CD8-positive, alpha-beta memory T cell (primary cell): ENCODE measurements around the gene CAVIN4. TPM values are rescaled to one million over a fixed set of nuclear protein-coding genes. Genes with fewer than 3 reads are reported as not detected.

Experiments used
- CTCF ChIA-PET: fragments of 350-600 bp; sonication (Branson Sonifier 250); formaldehyde crosslinking; loops from one replicate; lab custom pipeline; 2021; ENCODE audit warnings: antibody characterized with exemption; lab: Charles Lee
- POLR2A ChIA-PET: fragments of 350-600 bp; sonication (Branson Sonifier 250); formaldehyde crosslinking; loops from one replicate; lab custom pipeline; 2021; ENCODE audit warnings: antibody characterized with exemption; lab: Charles Lee
- DNase-seq, 5 donors: peaks; one replicate each; pipeline versions ENCODE4 v3.0.0 to v3.0.0-alpha.2; 2020 to 2022; ENCODE audit warnings: mixed read lengths in 1 of 5
- H3K27ac ChIP-seq: one replicate; pipeline ENCODE4 v1.7.0; 2013; ENCODE audit warnings: low read depth, mild to moderate bottlenecking, low read length, moderate library complexity
- H3K27me3 ChIP-seq: 2 replicates; pipeline ENCODE4 v1.7.0; 2013; ENCODE audit warnings: low read length, mild to moderate bottlenecking; ENCODE audit not compliant: insufficient read depth, poor library complexity, severe bottlenecking
- H3K36me3 ChIP-seq: 2 replicates; pipeline ENCODE4 v1.7.0; 2013; ENCODE audit warnings: mild to moderate bottlenecking, low read length, moderate library complexity; ENCODE audit not compliant: insufficient read depth
- H3K4me1 ChIP-seq: 2 replicates; pipeline ENCODE4 v1.7.0; 2013; ENCODE audit warnings: mild to moderate bottlenecking, low read length, moderate library complexity; ENCODE audit not compliant: insufficient read depth
- H3K4me3 ChIP-seq: 2 replicates; pipeline ENCODE4 v1.7.0; 2013; ENCODE audit warnings: mild to moderate bottlenecking, low read length
- H3K9me3 ChIP-seq: 2 replicates; pipeline ENCODE4 v1.7.0; 2013; ENCODE audit warnings: mild to moderate bottlenecking, low read length
- H3K27ac Mint-ChIP-seq, 8 donors: one replicate each; pipeline ENCODE4 v1.8.0; 2020 to 2021; ENCODE audit warnings: mixed read lengths in 8 of 8, mild to moderate bottlenecking in 6 of 8, inconsistent platforms in 3 of 8, moderate library complexity in 3 of 8
- H3K27me3 Mint-ChIP-seq, 2 donors: one replicate each; pipeline ENCODE4 v1.8.0; 2020 to 2021; ENCODE audit warnings: mixed read lengths in 2 of 2, mild to moderate bottlenecking in 1 of 2, moderate library complexity in 1 of 2
- H3K36me3 Mint-ChIP-seq, 3 donors: one replicate each; pipeline ENCODE4 v1.8.0; 2020 to 2021; ENCODE audit warnings: mixed read lengths in 3 of 3, inconsistent platforms in 1 of 3, mild to moderate bottlenecking in 1 of 3
- H3K4me1 Mint-ChIP-seq, 3 donors: one replicate each; pipeline ENCODE4 v1.8.0; 2020 to 2021; ENCODE audit warnings: mixed read lengths in 3 of 3, inconsistent platforms in 1 of 3, mild to moderate bottlenecking in 1 of 3
- H3K4me3 Mint-ChIP-seq, 7 donors: one replicate each; pipeline ENCODE4 v1.8.0; 2020 to 2021; ENCODE audit warnings: mixed read lengths in 7 of 7, mild to moderate bottlenecking in 6 of 7, moderate library complexity in 4 of 7, inconsistent platforms in 2 of 7
- H3K9me3 Mint-ChIP-seq, 5 donors: one replicate each; pipeline ENCODE4 v1.8.0; 2020 to 2022; ENCODE audit warnings: mixed read lengths in 5 of 5, mild to moderate bottlenecking in 3 of 5, moderate library complexity in 2 of 5, inconsistent platforms in 1 of 5
- polyA plus RNA-seq: library from polyadenylated mRNA; unstranded; fragments of 300-500 nt; fragmentation: Illumina TruSeq; gene quantifications from one replicate; pipeline ENCODE4 v1.2.3, GENCODE V29; 2021
- total RNA-seq, 2 experiments: library from RNA; stranded (reverse); gene quantifications; one replicate each; pipeline ENCODE4 v1.2.3, GENCODE V29; 2021

Gene CAVIN4
- total and polyA plus RNA-seq, 3 experiments from 2014 or later: 0.20 to 0.26 TPM; not detected in 1

GRCh38 chr9:100591639-100592412 is 13.9 kb downstream of the CAVIN4 start:
- no peaks in the 10 kb centered on the region for H3K9me3 Mint-ChIP-seq

GRCh38 chr9:100595391-100596199 is 17.7 kb downstream of the CAVIN4 start:
- Histone ChIP-seq H3K36me3 (no peaks in the 10 kb centered on the region), H3K4me1 (peaks cover 9% of the 10 kb centered on the region), H3K27me3 (no peaks in the 10 kb centered on the region), H3K9me3 (no peaks in the 10 kb centered on the region), H3K27ac (no peak overlapping the region), H3K4me3 (no peak overlapping the region)
- H3K27me3 Mint-ChIP-seq: peaks cover 0 to 4% of the 10 kb centered on the region in 2 donors
- peak in 2 of 5 donors; percentile 28 to 31 for DNase-seq
- ChIA-PET CTCF (interaction anchor here (0.8 to 2.3 kb wide), 4 partner anchors 9 to 716 kb away, joined by 3 to 9 read pairs (median 3); no protein-coding TSS in a partner anchor), POLR2A (no interaction called here)
- peak overlapping the region in 5 of 8 donors; percentile 17 to 68 (median 55) for H3K27ac Mint-ChIP-seq
- H3K4me3 Mint-ChIP-seq: peak overlapping the region in 1 of 7 donors; percentile 74
- no peaks in the 10 kb centered on the region for H3K36me3 Mint-ChIP-seq
- peaks cover 18 to 35% (median 21%) of the 10 kb centered on the region in 3 donors for H3K4me1 Mint-ChIP-seq
- H3K9me3 Mint-ChIP-seq: no peaks in the 10 kb centered on the region

More at GRCh38 chr9:100591639-100592412, 13.9 kb downstream of the CAVIN4 start:
- Histone ChIP-seq H3K36me3 (no peaks in the 10 kb centered on the region), H3K27ac (no peak overlapping the region), H3K9me3 (no peaks in the 10 kb centered on the region), H3K4me3 (no peak overlapping the region), H3K4me1 (no peaks in the 10 kb centered on the region), H3K27me3 (no peaks in the 10 kb centered on the region)
- H3K27ac Mint-ChIP-seq: no peak overlapping the region
- ChIA-PET CTCF (interaction anchor here (1.7 kb wide), 1 partner anchor 10 kb away, joined by 5 read pairs; no protein-coding TSS in a partner anchor), POLR2A (no interaction called here)
- DNase-seq: no peak
- H3K27me3 Mint-ChIP-seq: peaks cover 0 to 4% of the 10 kb centered on the region in 2 donors
- H3K36me3 Mint-ChIP-seq: no peaks in the 10 kb centered on the region
- peaks cover 3 to 10% (median 5%) of the 10 kb centered on the region in 3 donors for H3K4me1 Mint-ChIP-seq
- no peak overlapping the region for H3K4me3 Mint-ChIP-seq

GRCh38 chr9:100597236-100597635 is 19.4 kb downstream of the CAVIN4 start:
- H3K9me3 Mint-ChIP-seq: no peaks in the 10 kb centered on the region
- peaks cover 9% of the 10 kb centered on the region for H3K4me1 ChIP-seq
- H3K4me3 Mint-ChIP-seq: peak overlapping the region in 2 of 7 donors; percentile 32 to 84
- H3K27me3 Mint-ChIP-seq: peaks cover 0 to 3% of the 10 kb centered on the region in 2 donors
- H3K9me3 ChIP-seq: no peaks in the 10 kb centered on the region
- H3K27me3 ChIP-seq: no peaks in the 10 kb centered on the region
- no peak for DNase-seq
- peak overlapping the region in 6 of 8 donors; percentile 23 to 86 (median 46) for H3K27ac Mint-ChIP-seq
- no peak overlapping the region for H3K27ac ChIP-seq
- H3K4me3 ChIP-seq: no peak overlapping the region
- H3K36me3 ChIP-seq: no peaks in the 10 kb centered on the region
- ChIA-PET CTCF (interaction anchor here (2.3 kb wide), 1 partner anchor 11 kb away, joined by 9 read pairs; no protein-coding TSS in a partner anchor), POLR2A (no interaction called here)
- H3K4me1 Mint-ChIP-seq: peaks cover 18 to 35% (median 21%) of the 10 kb centered on the region in 3 donors
- peaks cover 0 to 2% (median 0%) of the 10 kb centered on the region in 3 donors for H3K36me3 Mint-ChIP-seq

- H3K27me3 Mint-ChIP-seq: peaks cover 0 to 2% of the 10 kb centered on the region in 2 donors
- H3K27ac ChIP-seq: no peak overlapping the region
- H3K9me3 ChIP-seq: no peaks in the 10 kb centered on the region
- H3K27ac Mint-ChIP-seq: peak overlapping the region in 7 of 8 donors; percentile 37 to 86 (median 60)
- H3K4me3 Mint-ChIP-seq: peak overlapping the region; percentile 67 to 88 (median 76)
- no peaks in the 10 kb centered on the region for H3K9me3 Mint-ChIP-seq
- peaks cover 9% of the 10 kb centered on the region for H3K4me1 ChIP-seq
- peaks cover 18 to 35% (median 21%) of the 10 kb centered on the region in 3 donors for H3K4me1 Mint-ChIP-seq
- H3K27me3 ChIP-seq: no peaks in the 10 kb centered on the region
- peak; percentile 68 to 85 (median 79) for DNase-seq
- H3K36me3 Mint-ChIP-seq: peaks cover 0 to 2% (median 0%) of the 10 kb centered on the region in 3 donors
- H3K4me3 ChIP-seq: peak overlapping the region; percentile 86
- no peaks in the 10 kb centered on the region for H3K36me3 ChIP-seq
- ChIA-PET CTCF (no interaction called here), POLR2A (no interaction called here)
Observed at GRCh38 chr9:100598641-100599145, 20.8 kb downstream of the CAVIN4 start.

GRCh38 chr9:100600521-100601079 is 22.7 kb downstream of the CAVIN4 start:
- peaks cover 18 to 35% (median 21%) of the 10 kb centered on the region in 3 donors for H3K4me1 Mint-ChIP-seq
- POLR2A ChIA-PET: no interaction called here
- H3K36me3 Mint-ChIP-seq: peaks cover 0 to 2% (median 0%) of the 10 kb centered on the region in 3 donors

GRCh38 chr9:100601216-100601615 is 23.3 kb downstream of the CAVIN4 start:
- Histone ChIP-seq H3K27me3 (no peaks in the 10 kb centered on the region), H3K4me3 (no peak overlapping the region), H3K36me3 (no peaks in the 10 kb centered on the region), H3K4me1 (peaks cover 9% of the 10 kb centered on the region), H3K9me3 (no peaks in the 10 kb centered on the region), H3K27ac (no peak overlapping the region)
- Mint-ChIP-seq H3K27ac (no peak overlapping the region), H3K27me3 (no peaks in the 10 kb centered on the region), H3K36me3 (peaks cover 0 to 2% (median 0%) of the 10 kb centered on the region in 3 donors), H3K4me1 (peaks cover 15 to 30% (median 21%) of the 10 kb centered on the region in 3 donors), H3K4me3 (peak overlapping the region in 3 of 7 donors; percentile 10 to 63 (median 18)), H3K9me3 (no peaks in the 10 kb centered on the region)
- peak in 1 of 5 donors; percentile 22 for DNase-seq
- ChIA-PET POLR2A (no interaction called here), CTCF (interaction anchor here (1.1 to 2.1 kb wide), 4 partner anchors 9 to 711 kb away, joined by 3 to 7 read pairs (median 4); no protein-coding TSS in a partner anchor)

More at GRCh38 chr9:100600521-100601079, 22.7 kb downstream of the CAVIN4 start:
- Histone ChIP-seq H3K9me3 (no peaks in the 10 kb centered on the region), H3K4me1 (peaks cover 9% of the 10 kb centered on the region), H3K27ac (no peak overlapping the region), H3K27me3 (no peaks in the 10 kb centered on the region), H3K36me3 (no peaks in the 10 kb centered on the region), H3K4me3 (no peak overlapping the region)
- peak overlapping the region in 3 of 7 donors; percentile 10 to 63 (median 18) for H3K4me3 Mint-ChIP-seq
- H3K27me3 Mint-ChIP-seq: no peaks in the 10 kb centered on the region
- no peak overlapping the region for H3K27ac Mint-ChIP-seq
- DNase-seq: no peak
- no peaks in the 10 kb centered on the region for H3K9me3 Mint-ChIP-seq
- CTCF ChIA-PET: interaction anchor here (1.1 to 2.1 kb wide), 2 partner anchors 11 to 488 kb away, joined by 3 to 7 read pairs; no protein-coding TSS in a partner anchor

- CTCF ChIA-PET: interaction anchor here (1.4 to 2.1 kb wide), 3 partner anchors 10 to 709 kb away, joined by 4 to 7 read pairs (median 5); no protein-coding TSS in a partner anchor
- Mint-ChIP-seq H3K27me3 (no peaks in the 10 kb centered on the region), H3K36me3 (peaks cover 0 to 2% (median 0%) of the 10 kb centered on the region in 3 donors), H3K27ac (no peak overlapping the region), H3K4me1 (peaks cover 15 to 25% (median 15%) of the 10 kb centered on the region in 3 donors), H3K4me3 (no peak overlapping the region), H3K9me3 (no peaks in the 10 kb centered on the region)
- H3K36me3 ChIP-seq: no peaks in the 10 kb centered on the region
- H3K27ac ChIP-seq: no peak overlapping the region
- POLR2A ChIA-PET: no interaction called here
- no peak for DNase-seq
- H3K4me1 ChIP-seq: peaks cover 9% of the 10 kb centered on the region
- no peaks in the 10 kb centered on the region for H3K9me3 ChIP-seq
- no peak overlapping the region for H3K4me3 ChIP-seq
- H3K27me3 ChIP-seq: no peaks in the 10 kb centered on the region
Observed at GRCh38 chr9:100602342-100602801, 24.5 kb downstream of the CAVIN4 start.
